ENCODE measurements around the gene SLC39A8. TPM values are rescaled to one million over a fixed set of nuclear protein-coding genes. Genes with fewer than 3 reads are reported as not detected.
"Not testable (repeated sequence)": the region's sequence is repeated elsewhere in the genome, so short reads cannot be mapped to it uniquely, and the experiment has no call there.

SLC39A8 gene
- total RNA-seq, 1 donor from 2014 or later = 6.9 TPM

DNA sequence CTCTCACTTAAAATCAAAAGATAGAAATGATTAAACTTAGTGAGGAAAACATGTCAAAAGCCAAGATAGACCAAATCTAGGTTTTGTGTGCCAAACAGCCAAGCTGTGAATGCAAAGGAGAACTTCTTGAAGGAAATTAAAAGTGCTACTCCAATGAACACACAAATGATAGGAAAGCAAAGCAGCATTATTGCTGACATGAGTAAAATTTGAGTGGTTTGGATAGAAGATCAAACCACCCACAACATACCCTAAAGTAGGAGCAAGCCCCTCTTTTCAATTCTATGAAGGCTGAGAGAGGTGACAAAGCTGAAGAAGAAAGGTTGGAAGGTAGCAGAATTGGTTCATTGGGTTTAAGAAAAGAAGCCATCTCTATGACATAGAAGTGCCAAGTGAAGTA is 56.8 kb downstream of the SLC39A8 start:
- H3K27me3 Mint-ChIP-seq (ENCODE audit: insufficient read depth, low read depth) = peaks cover 3% of the 10 kb centered on the region
- H3K9me3 Mint-ChIP-seq = peaks cover 3% of the 10 kb centered on the region
- no peak overlapping the region for H3K4me3 Mint-ChIP-seq
- no peaks in the 10 kb centered on the region for H3F3A ChIP-seq (ENCODE audit: low read depth)
- peaks cover 6% of the 10 kb centered on the region for H3K4me1 ChIP-seq
- no peaks in the 10 kb centered on the region for H3K9me3 ChIP-seq (ENCODE audit: low read depth)
- no peaks in the 10 kb centered on the region for H3K36me3 ChIP-seq
- H3K4me3 ChIP-seq = no peak overlapping the region
- H3K4me1 Mint-ChIP-seq = no peaks in the 10 kb centered on the region
- H3K36me3 Mint-ChIP-seq = no peaks in the 10 kb centered on the region
- no peak for DNase-seq (ENCODE audit: low spot score)
- TF ChIP-seq CTCF (IDR thresholded peaks at IDR 0.05) (no peak), EZH2 (IDR thresholded peaks at IDR 0.05) (no peak), EZH2phosphoT487 (IDR thresholded peaks at IDR 0.05) (no peak)
- no peaks in the 10 kb centered on the region for H3K27me3 ChIP-seq
- H3K79me2 ChIP-seq (ENCODE audit: low read depth) = no peaks in the 10 kb centered on the region
- H3K27ac ChIP-seq = no peak overlapping the region
- no peak overlapping the region for H3K27ac Mint-ChIP-seq
- H3K9ac ChIP-seq = no peak overlapping the region
- H2AFZ ChIP-seq (replicated peaks) = no peak overlapping the region
- no peaks in the 10 kb centered on the region for H4K20me1 ChIP-seq (ENCODE audit: low read depth)
- H3K4me2 ChIP-seq = no peak overlapping the region

- no peak for TF ChIP-seq CTCF (IDR thresholded peaks at IDR 0.05)
- no peak for TF ChIP-seq EZH2 (IDR thresholded peaks at IDR 0.05)
- TF ChIP-seq EZH2phosphoT487 (IDR thresholded peaks at IDR 0.05) = no peak
- H3K27ac ChIP-seq = no peak overlapping the region
- Mint-ChIP-seq H3K27me3 (ENCODE audit: insufficient read depth, low read depth) (peaks cover 3% of the 10 kb centered on the region), H3K27ac (no peak overlapping the region), H3K4me1 (no peaks in the 10 kb centered on the region), H3K36me3 (no peaks in the 10 kb centered on the region), H3K9me3 (peaks cover 3% of the 10 kb centered on the region), H3K4me3 (no peak overlapping the region)
- no peaks in the 10 kb centered on the region for H3K27me3 ChIP-seq
- H4K20me1 ChIP-seq (ENCODE audit: low read depth) = no peaks in the 10 kb centered on the region
- no peaks in the 10 kb centered on the region for H3F3A ChIP-seq (ENCODE audit: low read depth)
- no peak overlapping the region for H2AFZ ChIP-seq (replicated peaks)
- H3K9ac ChIP-seq = no peak overlapping the region
- DNase-seq (ENCODE audit: low spot score) = no peak
- H3K79me2 ChIP-seq (ENCODE audit: low read depth) = no peaks in the 10 kb centered on the region
- no peaks in the 10 kb centered on the region for H3K36me3 ChIP-seq
- no peaks in the 10 kb centered on the region for H3K4me1 ChIP-seq
- H3K4me3 ChIP-seq = no peak overlapping the region
- no peaks in the 10 kb centered on the region for H3K9me3 ChIP-seq (ENCODE audit: low read depth)
- no peak overlapping the region for H3K4me2 ChIP-seq
Observed at GRCh38 chr4:102285831-102286230, 59.5 kb downstream of the SLC39A8 start.

GRCh38 chr4:102281171-102281839 is 64.0 kb downstream of the SLC39A8 start:
- H3K4me1 Mint-ChIP-seq = no peaks in the 10 kb centered on the region
- H3K36me3 Mint-ChIP-seq = no peaks in the 10 kb centered on the region
- Histone ChIP-seq H3K9me3 (ENCODE audit: low read depth) (no peaks in the 10 kb centered on the region), H3K4me3 (no peak overlapping the region), H3K27me3 (no peaks in the 10 kb centered on the region), H3K4me1 (no peaks in the 10 kb centered on the region), H3K27ac (no peak overlapping the region), H4K20me1 (ENCODE audit: low read depth) (no peaks in the 10 kb centered on the region), H3F3A (ENCODE audit: low read depth) (no peaks in the 10 kb centered on the region), H2AFZ (replicated peaks) (no peak overlapping the region), H3K4me2 (no peak overlapping the region), H3K79me2 (ENCODE audit: low read depth) (no peaks in the 10 kb centered on the region), H3K36me3 (no peaks in the 10 kb centered on the region), H3K9ac (no peak overlapping the region)
- H3K9me3 Mint-ChIP-seq = no peaks in the 10 kb centered on the region
- no peak overlapping the region for H3K4me3 Mint-ChIP-seq
- no peak overlapping the region for H3K27ac Mint-ChIP-seq
- TF ChIP-seq EZH2 (IDR thresholded peaks at IDR 0.05) (no peak), CTCF (IDR thresholded peaks at IDR 0.05) (no peak), EZH2phosphoT487 (IDR thresholded peaks at IDR 0.05) (no peak)
- no peak for DNase-seq (ENCODE audit: low spot score)
- H3K27me3 Mint-ChIP-seq (ENCODE audit: insufficient read depth, low read depth) = no peaks in the 10 kb centered on the region

- not testable (repeated sequence) for H3K27me3 ChIP-seq; H3K27me3 Mint-ChIP-seq (ENCODE audit: insufficient read depth, low read depth); H3K4me3 ChIP-seq; H3K27ac Mint-ChIP-seq; DNase-seq (ENCODE audit: low spot score); H3K4me3 Mint-ChIP-seq; H3K36me3 Mint-ChIP-seq; H3K9me3 ChIP-seq (ENCODE audit: low read depth); H2AFZ ChIP-seq (replicated peaks); H3F3A ChIP-seq (ENCODE audit: low read depth); H3K27ac ChIP-seq; H3K4me2 ChIP-seq; H3K9ac ChIP-seq; H4K20me1 ChIP-seq (ENCODE audit: low read depth); H3K79me2 ChIP-seq (ENCODE audit: low read depth); H3K36me3 ChIP-seq; H3K4me1 Mint-ChIP-seq; H3K9me3 Mint-ChIP-seq
- H3K4me1 ChIP-seq = peaks cover 17% of the 10 kb centered on the region
Observed at GRCh38 chr4:102273317-102273716, 72.0 kb downstream of the SLC39A8 start.

All from neural progenitor cell (in vitro differentiated cells).